GM18951 (cell line): ENCODE results near the gene TNFRSF14.

ENCODE experiments used
- POLR2A ChIP-seq: IDR thresholded peaks from 4 replicates; pipeline ENCODE4 v1.6.1; 2011; ENCODE audit warnings: mild to moderate bottlenecking; ENCODE audit not compliant: insufficient read length, insufficient read depth; ENCODE audit errors: extremely low read depth
- in situ Hi-C: fragments of 300-500 bp; cut with MboI; formaldehyde crosslinking; loops from one replicate; pipeline ENCODE4 v1.12.0; 2022; ENCODE audit warnings: low sequenced_read_pairs, mixed read lengths, inconsistent platforms; ENCODE audit not compliant: unreplicated experiment

The TNFRSF14 gene

GRCh38 chr1:2605509-2606395, 49.6 kb downstream of the TNFRSF14 start:
- in situ Hi-C loops, result no loop called here
- TF ChIP-seq POLR2A, result no peak

GRCh38 chr1:2606396-2606880, 50.3 kb downstream of the TNFRSF14 start:
- TF ChIP-seq POLR2A, result no peak
- in situ Hi-C loops, result no loop called here

GRCh38 chr1:2606881-2607621, 50.9 kb downstream of the TNFRSF14 start:
- in situ Hi-C loops, result no loop called here
- no peak for TF ChIP-seq POLR2A

GRCh38 chr1:2607641-2608091, 51.5 kb downstream of the TNFRSF14 start:
- in situ Hi-C loops, result no loop called here
- no peak for TF ChIP-seq POLR2A

- in situ Hi-C loops, result no loop called here
- no peak for TF ChIP-seq POLR2A
Observed at GRCh38 chr1:2609319-2610035, 53.3 kb downstream of the TNFRSF14 start.

- in situ Hi-C loops, result no loop called here
- TF ChIP-seq POLR2A, result no peak
Observed at GRCh38 chr1:2610036-2610959, 54.1 kb downstream of the TNFRSF14 start.

GRCh38 chr1:2611031-2611501, 54.9 kb downstream of the TNFRSF14 start:
- in situ Hi-C loops, result no loop called here
- no peak for TF ChIP-seq POLR2A

- no peak for TF ChIP-seq POLR2A
- in situ Hi-C loops, result no loop called here
Observed at GRCh38 chr1:2611621-2612437, 55.7 kb downstream of the TNFRSF14 start.

GRCh38 chr1:2612591-2613365, 56.6 kb downstream of the TNFRSF14 start:
- in situ Hi-C loops, result no loop called here

More at GRCh38 chr1:2612591-2613365, 56.6 kb downstream of the TNFRSF14 start:
- no peak for TF ChIP-seq POLR2A
